ENCODE data around the gene C14orf132.

The C14orf132 gene

DNA sequence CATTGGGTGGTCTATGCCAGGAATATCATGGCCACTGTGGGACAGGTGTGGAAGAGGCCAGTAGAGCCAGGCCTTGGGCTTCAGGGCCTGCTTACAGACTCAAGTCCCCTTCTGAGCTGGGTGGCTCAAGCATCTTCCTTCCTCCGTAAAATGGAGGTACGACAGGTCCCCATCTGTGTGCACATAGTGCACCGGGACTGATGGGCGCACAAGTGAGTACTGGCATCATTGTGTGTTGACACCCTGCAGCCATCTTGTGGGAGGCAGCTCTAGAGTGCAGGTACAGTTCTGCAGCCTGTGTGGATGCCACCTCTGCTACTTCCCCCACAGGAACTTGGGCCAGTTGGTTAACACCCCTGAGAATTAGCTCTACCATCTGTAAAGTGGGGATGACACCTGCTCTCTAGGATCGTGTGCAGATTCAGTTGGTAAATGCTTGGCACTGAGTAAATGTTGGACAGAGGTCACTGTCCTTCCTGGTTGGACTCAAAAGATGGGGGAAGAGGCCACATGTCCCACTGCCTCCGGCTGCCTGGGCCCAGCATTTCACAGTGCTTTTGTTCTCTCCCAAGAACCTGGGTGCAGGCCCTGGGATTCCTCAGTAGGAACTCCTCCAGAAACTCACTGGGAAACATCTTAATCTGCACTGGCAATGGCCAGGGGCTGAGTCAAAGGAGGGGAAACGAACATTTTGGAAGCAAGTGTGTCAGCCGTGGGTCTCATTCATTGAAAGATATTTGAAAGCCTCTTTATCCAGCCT is 70.6 kb downstream of the C14orf132 start:
- TF ChIP-seq, protein P1, sequence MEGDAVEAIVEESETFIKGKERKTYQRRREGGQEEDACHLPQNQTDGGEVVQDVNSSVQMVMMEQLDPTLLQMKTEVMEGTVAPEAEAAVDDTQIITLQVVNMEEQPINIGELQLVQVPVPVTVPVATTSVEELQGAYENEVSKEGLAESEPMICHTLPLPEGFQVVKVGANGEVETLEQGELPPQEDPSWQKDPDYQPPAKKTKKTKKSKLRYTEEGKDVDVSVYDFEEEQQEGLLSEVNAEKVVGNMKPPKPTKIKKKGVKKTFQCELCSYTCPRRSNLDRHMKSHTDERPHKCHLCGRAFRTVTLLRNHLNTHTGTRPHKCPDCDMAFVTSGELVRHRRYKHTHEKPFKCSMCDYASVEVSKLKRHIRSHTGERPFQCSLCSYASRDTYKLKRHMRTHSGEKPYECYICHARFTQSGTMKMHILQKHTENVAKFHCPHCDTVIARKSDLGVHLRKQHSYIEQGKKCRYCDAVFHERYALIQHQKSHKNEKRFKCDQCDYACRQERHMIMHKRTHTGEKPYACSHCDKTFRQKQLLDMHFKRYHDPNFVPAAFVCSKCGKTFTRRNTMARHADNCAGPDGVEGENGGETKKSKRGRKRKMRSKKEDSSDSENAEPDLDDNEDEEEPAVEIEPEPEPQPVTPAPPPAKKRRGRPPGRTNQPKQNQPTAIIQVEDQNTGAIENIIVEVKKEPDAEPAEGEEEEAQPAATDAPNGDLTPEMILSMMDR (IDR thresholded peaks at IDR 0.05; ENCODE audit: borderline replicate concordance, extremely low read depth, low read length, poor library complexity, severe bottlenecking): no peak
- TF ChIP-seq EZH2 (IDR thresholded peaks at IDR 0.05; ENCODE audit: borderline replicate concordance, low read depth, low read length, severe bottlenecking): no peak
- H3K27ac ChIP-seq (ENCODE audit: low read length): no peak overlapping the region
- no peak overlapping the region for H3K9ac ChIP-seq (ENCODE audit: low read depth, low read length)
- no peaks in the 10 kb centered on the region for H3K36me3 ChIP-seq (ENCODE audit: insufficient read depth, low read length)
- H2AFZ ChIP-seq (ENCODE audit: low read depth, low read length): no peak overlapping the region
- H3K4me1 ChIP-seq (ENCODE audit: insufficient read depth, low read length): no peaks in the 10 kb centered on the region
- no peaks in the 10 kb centered on the region for H3K79me2 ChIP-seq (ENCODE audit: insufficient read depth, low read length)
- H3K27me3 ChIP-seq (ENCODE audit: insufficient read depth, low read length, poor library complexity): peaks cover 4% of the 10 kb centered on the region
- no peak for DNase-seq
- H3K4me2 ChIP-seq (ENCODE audit: insufficient read depth, low read length): no peak overlapping the region
- no peak overlapping the region for H3K4me3 ChIP-seq (ENCODE audit: low read depth in 1 of 2, low read length in 2 of 2)
- peaks cover 11% of the 10 kb centered on the region for H3K9me3 ChIP-seq (ENCODE audit: insufficient read depth, low read length, severe bottlenecking)
- no peaks in the 10 kb centered on the region for H4K20me1 ChIP-seq (ENCODE audit: insufficient read depth, low read length)
- no peak for ATAC-seq (ENCODE audit: insufficient read depth, low read depth)

DNA sequence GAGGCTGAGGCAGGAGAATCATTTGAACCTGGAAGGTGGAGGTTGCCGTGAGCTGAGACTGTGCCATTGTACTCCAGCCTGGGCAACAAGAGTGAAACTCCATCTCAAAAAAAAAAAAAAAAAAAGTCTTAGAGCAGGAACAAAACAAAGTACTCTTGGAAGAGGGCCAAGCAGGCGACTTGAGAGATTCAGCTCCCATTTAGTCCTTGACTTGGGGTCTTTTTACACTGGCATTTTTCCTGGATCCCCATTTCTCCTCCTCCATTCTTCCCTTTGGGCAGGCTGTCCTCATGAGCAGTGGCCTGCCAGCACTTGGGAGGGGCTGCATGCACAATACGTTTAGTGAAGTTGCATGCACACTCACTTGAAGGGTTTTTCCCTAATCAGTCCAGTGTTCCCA is 72.9 kb downstream of the C14orf132 start:
- Histone ChIP-seq H3K27ac (ENCODE audit: low read length) (no peak overlapping the region), H3K4me2 (ENCODE audit: insufficient read depth, low read length) (no peak overlapping the region), H3K4me1 (ENCODE audit: insufficient read depth, low read length) (no peaks in the 10 kb centered on the region), H3K9me3 (ENCODE audit: insufficient read depth, low read length, severe bottlenecking) (peaks cover 11% of the 10 kb centered on the region), H3K4me3 (ENCODE audit: low read depth in 1 of 2, low read length in 2 of 2) (no peak overlapping the region), H2AFZ (ENCODE audit: low read depth, low read length) (no peak overlapping the region), H3K36me3 (ENCODE audit: insufficient read depth, low read length) (no peaks in the 10 kb centered on the region), H3K9ac (ENCODE audit: low read depth, low read length) (no peak overlapping the region), H3K79me2 (ENCODE audit: insufficient read depth, low read length) (no peaks in the 10 kb centered on the region), H4K20me1 (ENCODE audit: insufficient read depth, low read length) (no peaks in the 10 kb centered on the region), H3K27me3 (ENCODE audit: insufficient read depth, low read length, poor library complexity) (peaks cover 4% of the 10 kb centered on the region)
- ATAC-seq (ENCODE audit: insufficient read depth, low read depth) (no peak), DNase-seq (no peak)
- no peak for TF ChIP-seq EZH2 (IDR thresholded peaks at IDR 0.05; ENCODE audit: borderline replicate concordance, low read depth, low read length, severe bottlenecking)
- TF ChIP-seq, protein P1 (IDR thresholded peaks at IDR 0.05; ENCODE audit: borderline replicate concordance, extremely low read depth, low read length, poor library complexity, severe bottlenecking): no peak

DNA sequence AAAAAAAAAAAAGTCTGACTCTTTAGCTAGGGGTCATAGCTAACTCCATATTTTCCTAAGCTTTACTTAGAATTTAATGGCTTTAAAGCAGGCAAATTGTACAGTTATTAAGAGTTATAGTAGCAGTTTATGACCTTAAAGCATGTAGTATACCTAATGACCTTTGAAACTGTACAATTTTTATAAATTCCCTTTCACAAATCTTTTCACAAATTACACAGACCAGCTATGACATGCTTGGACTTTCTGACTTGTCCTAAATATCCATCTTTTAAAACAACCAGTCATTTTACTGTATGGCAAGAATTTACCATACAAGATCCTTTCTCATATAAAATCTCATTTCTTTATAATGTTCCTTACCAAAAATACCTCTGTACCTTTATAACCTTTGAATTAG is 74.8 kb downstream of the C14orf132 start:
- no peaks in the 10 kb centered on the region for H3K4me1 ChIP-seq (ENCODE audit: insufficient read depth, low read length)
- no peak overlapping the region for H3K9ac ChIP-seq (ENCODE audit: low read depth, low read length)
- TF ChIP-seq, protein P1 (IDR thresholded peaks at IDR 0.05; ENCODE audit: borderline replicate concordance, extremely low read depth, low read length, poor library complexity, severe bottlenecking): no peak
- TF ChIP-seq EZH2 (IDR thresholded peaks at IDR 0.05; ENCODE audit: borderline replicate concordance, low read depth, low read length, severe bottlenecking): no peak
- no peak overlapping the region for H3K4me2 ChIP-seq (ENCODE audit: insufficient read depth, low read length)
- no peak overlapping the region for H3K27ac ChIP-seq (ENCODE audit: low read length)
- H3K9me3 ChIP-seq (ENCODE audit: insufficient read depth, low read length, severe bottlenecking): peaks cover 11% of the 10 kb centered on the region
- H3K36me3 ChIP-seq (ENCODE audit: insufficient read depth, low read length): no peaks in the 10 kb centered on the region
- no peaks in the 10 kb centered on the region for H3K79me2 ChIP-seq (ENCODE audit: insufficient read depth, low read length)
- no peak overlapping the region for H3K4me3 ChIP-seq (ENCODE audit: low read depth in 1 of 2, low read length in 2 of 2)
- H3K27me3 ChIP-seq (ENCODE audit: insufficient read depth, low read length, poor library complexity): no peaks in the 10 kb centered on the region
- no peaks in the 10 kb centered on the region for H4K20me1 ChIP-seq (ENCODE audit: insufficient read depth, low read length)
- no peak overlapping the region for H2AFZ ChIP-seq (ENCODE audit: low read depth, low read length)
- DNase-seq (no peak), ATAC-seq (ENCODE audit: insufficient read depth, low read depth) (no peak)
